Astrocyte of the spinal cord (primary cell): ENCODE measurements around the gene KCNK7.

Experiments used
- DNase-seq: peaks from one replicate; pipeline ENCODE4 v3.0.0; 2011; ENCODE audit warnings: low read depth, low spot score
- H3K4me3 ChIP-seq: 2 replicates; pipeline ENCODE4 v1.5.1; 2011; ENCODE audit warnings: low read depth, mild to moderate bottlenecking, low read length, moderate library complexity
- in situ Hi-C: cut with HindIII; loops from 2 replicates; pipeline ENCODE4 v1.10.0; 2017; ENCODE audit warnings: low sequenced_read_pairs
- TF ChIP-seq, protein P1 (sequence below): IDR thresholded peaks from 2 replicates; pipeline ENCODE4 v1.5.1; 2012; ENCODE audit warnings: low read depth, mild to moderate bottlenecking, low read length, inconsistent platforms

The KCNK7 gene

DNA sequence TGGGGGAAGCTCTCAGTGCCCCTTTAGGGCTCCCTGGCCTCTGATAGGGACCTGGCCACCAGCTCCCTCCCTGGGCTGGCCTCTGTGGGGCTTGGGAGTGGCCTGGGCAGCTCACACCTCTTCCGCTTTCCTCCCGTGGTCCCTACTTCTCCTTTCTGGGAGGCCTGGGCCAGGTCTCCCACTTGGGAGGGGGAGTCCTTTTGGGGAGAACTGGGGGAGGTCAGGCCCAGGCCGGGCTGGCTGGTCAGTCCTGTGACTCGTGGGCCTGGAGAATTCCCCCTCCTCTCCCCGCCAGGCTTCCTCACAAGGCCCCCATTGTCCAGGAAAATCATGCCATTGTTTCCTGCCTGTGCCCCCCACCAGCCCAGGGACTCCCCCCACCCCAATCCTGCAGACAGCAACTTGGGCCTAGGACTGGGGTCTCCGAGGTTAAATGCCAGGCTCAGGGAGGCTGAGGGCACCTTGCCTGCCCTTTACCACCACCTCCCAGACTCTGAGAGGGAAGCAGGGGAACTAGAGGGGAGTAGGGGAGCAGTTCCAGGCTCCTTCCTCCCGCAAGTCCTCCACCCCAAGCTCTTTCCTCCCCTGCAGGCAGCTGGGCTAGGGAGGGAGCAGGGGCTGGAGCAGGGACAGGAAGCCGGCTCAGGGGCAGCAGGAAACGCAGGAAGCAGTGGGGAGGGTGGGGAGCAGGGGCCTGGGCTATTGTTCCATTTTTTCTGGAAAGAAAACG is 15.6 kb upstream of the KCNK7 start:
- in situ Hi-C loops = no loop called here
- DNase-seq = no peak
- TF ChIP-seq, protein P1, sequence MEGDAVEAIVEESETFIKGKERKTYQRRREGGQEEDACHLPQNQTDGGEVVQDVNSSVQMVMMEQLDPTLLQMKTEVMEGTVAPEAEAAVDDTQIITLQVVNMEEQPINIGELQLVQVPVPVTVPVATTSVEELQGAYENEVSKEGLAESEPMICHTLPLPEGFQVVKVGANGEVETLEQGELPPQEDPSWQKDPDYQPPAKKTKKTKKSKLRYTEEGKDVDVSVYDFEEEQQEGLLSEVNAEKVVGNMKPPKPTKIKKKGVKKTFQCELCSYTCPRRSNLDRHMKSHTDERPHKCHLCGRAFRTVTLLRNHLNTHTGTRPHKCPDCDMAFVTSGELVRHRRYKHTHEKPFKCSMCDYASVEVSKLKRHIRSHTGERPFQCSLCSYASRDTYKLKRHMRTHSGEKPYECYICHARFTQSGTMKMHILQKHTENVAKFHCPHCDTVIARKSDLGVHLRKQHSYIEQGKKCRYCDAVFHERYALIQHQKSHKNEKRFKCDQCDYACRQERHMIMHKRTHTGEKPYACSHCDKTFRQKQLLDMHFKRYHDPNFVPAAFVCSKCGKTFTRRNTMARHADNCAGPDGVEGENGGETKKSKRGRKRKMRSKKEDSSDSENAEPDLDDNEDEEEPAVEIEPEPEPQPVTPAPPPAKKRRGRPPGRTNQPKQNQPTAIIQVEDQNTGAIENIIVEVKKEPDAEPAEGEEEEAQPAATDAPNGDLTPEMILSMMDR = no peak
- peak overlapping the region; percentile 76 for H3K4me3 ChIP-seq

- TF ChIP-seq, protein P1 = no peak
- in situ Hi-C loops = no loop called here
- no peak for DNase-seq
- no peak overlapping the region for H3K4me3 ChIP-seq
These were observed 14.8 kb upstream of the KCNK7 start for GRCh38 chr11:65610404-65610803.

- H3K4me3 ChIP-seq = no peak overlapping the region
- no peak for DNase-seq
- TF ChIP-seq, protein P1 = no peak
- in situ Hi-C loops = no loop called here
These were observed 14.1 kb upstream of the KCNK7 start for GRCh38 chr11:65609665-65610064.

GRCh38 chr11:65609229-65609628 is 13.6 kb upstream of the KCNK7 start:
- DNase-seq = peak; percentile 17
- in situ Hi-C loops = no loop called here

GRCh38 chr11:65607614-65608426 is 12.2 kb upstream of the KCNK7 start:
- DNase-seq = no peak
- no peak overlapping the region for H3K4me3 ChIP-seq
- TF ChIP-seq, protein P1 = no peak
- in situ Hi-C loops = no loop called here

More at GRCh38 chr11:65609229-65609628, 13.6 kb upstream of the KCNK7 start:
- TF ChIP-seq, protein P1 = no peak
- no peak overlapping the region for H3K4me3 ChIP-seq

DNA sequence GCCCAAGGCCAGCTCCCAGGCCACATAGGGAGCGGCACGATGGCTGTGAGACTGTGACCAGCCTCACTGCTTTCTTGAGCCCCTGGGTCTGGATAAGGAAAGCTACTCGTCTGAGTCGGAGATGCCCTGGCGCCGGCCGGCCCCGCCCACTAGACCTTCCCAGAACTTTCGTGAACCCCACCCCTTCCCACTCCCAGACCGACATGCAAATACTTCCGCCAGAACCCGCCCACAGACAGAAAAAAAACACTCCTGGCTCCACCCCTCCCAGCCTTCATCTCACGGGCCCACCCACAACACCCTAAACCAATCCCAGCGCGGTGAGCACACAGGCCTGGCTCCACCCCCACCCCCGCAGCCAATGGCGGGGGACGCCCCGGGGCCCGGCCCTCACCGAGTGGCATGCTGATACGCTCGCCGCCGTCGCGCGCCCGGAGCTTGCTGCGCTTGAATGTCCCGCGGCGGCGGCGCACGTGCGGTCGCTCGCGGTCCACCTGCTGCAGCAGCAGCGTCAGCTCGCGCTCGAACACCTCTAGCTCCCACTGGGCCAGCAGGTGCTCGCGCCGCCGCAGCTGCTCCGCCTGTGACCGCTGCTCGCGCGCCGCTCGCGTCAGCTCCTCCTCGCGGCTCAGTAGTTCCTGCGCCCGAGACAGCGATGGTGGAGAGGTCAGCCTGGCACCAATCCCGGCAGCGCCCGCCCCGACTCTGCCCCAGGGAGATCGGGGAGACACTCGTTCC is 11.4 kb upstream of the KCNK7 start:
- in situ Hi-C loops = no loop called here
- TF ChIP-seq, protein P1 = no peak
- no peak overlapping the region for H3K4me3 ChIP-seq
- DNase-seq = peak; percentile 97
